Urinary bladder (tissue), 4 donors: ENCODE measurements around the gene PXYLP1. TPM values are rescaled to one million over a fixed set of nuclear protein-coding genes. Genes with fewer than 3 reads are reported as not detected.

Experiments used
- DNase-seq: peaks from one replicate; pipeline ENCODE4 v3.0.0-alpha.2; 2015; ENCODE audit errors: extremely low spot score
- H3K27ac ChIP-seq: one replicate; pipeline ENCODE4 v1.5.1; 2013; ENCODE audit warnings: low read depth, mild to moderate bottlenecking, moderate library complexity
- H3K36me3 ChIP-seq: one replicate; pipeline ENCODE4 v1.6.1; 2013; ENCODE audit warnings: mild to moderate bottlenecking, moderate library complexity; ENCODE audit not compliant: insufficient read depth
- H3K4me1 ChIP-seq: one replicate; pipeline ENCODE4 v1.6.1; 2013; ENCODE audit warnings: mild to moderate bottlenecking, moderate library complexity; ENCODE audit not compliant: insufficient read depth
- H3K4me3 ChIP-seq: one replicate; pipeline ENCODE4 v1.5.1; 2013; ENCODE audit warnings: low read depth, low read length
- WGBS: extraction: QIAGEN DNeasy Blood & Tissue Kit; methylation state at CpG from one replicate; pipeline ENCODE4 v1.1.7; 2013; 5-methylcytosine and 5-hydroxymethylcytosine counted together
- polyA plus RNA-seq: library from polyadenylated mRNA; stranded (reverse); fragments of 200-250 nt; gene quantifications from one replicate; pipeline ENCODE4 v1.2.3, GENCODE V29; 2013
- total RNA-seq: library from RNA; depleted of rRNA; stranded (reverse); fragments of >200 nt; gene quantifications from one replicate; pipeline ENCODE4 v1.2.3, GENCODE V29; 2014
- donor health status: healthy with polysubstance abuse.
- donor health status: healthy.

PXYLP1 gene
- total and polyA plus RNA-seq, 2 donors = 6.2 to 32.6 TPM

DNA sequence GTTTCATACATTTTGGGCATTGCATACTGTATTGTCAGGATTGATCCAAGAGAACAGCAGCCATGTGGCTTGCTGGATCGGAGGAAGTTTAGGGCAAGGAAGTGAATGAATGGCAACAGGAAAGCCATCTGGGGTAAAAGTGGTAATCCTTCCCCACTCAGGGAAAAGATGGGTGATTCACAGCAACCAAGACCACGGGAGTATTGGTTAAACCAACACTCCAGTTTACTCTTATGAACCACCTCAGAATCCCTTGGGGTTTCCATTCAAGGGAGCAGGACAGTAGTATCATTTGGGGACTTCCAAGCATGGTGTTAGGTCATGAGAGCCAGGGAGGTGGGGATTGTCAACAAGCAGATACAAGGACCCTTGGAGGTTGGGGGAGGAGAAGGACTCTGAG lies 111.5 kb downstream of the PXYLP1 start:
- Histone ChIP-seq H3K4me3 (no peak overlapping the region), H3K4me1 (no peaks in the 10 kb centered on the region), H3K27ac (no peak overlapping the region), H3K36me3 (no peaks in the 10 kb centered on the region)
- no peak for DNase-seq
- 82% methylated on average over 2 of the region's 2 CpGs for WGBS

DNA sequence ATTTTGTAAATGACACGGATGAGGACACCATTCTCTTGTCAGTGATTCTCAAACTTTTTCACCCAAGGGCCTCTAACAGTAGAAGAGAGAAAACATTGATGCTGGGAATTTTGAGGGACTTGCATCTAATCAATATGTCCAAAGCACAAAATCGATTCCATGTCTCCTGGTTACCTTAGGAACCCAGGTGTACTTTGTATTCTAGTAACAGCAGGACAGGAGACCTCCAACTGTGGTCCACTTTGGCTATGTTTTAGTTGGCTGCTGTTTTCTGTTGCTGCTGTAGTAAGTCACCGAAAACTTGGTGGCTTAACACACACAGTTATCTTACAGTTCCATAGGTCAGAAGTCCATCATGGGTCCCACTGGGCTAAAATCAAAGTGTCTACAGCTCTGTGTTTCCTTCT lies 112.2 kb downstream of the PXYLP1 start:
- Histone ChIP-seq H3K27ac (no peak overlapping the region), H3K4me3 (no peak overlapping the region), H3K36me3 (no peaks in the 10 kb centered on the region), H3K4me1 (no peaks in the 10 kb centered on the region)
- 83% methylated on average over 3 of the region's 3 CpGs for WGBS
- DNase-seq = no peak

Other genes starting within 250 kb of the PXYLP1 start
- 5.6 TPM for gene SPSB4, start 180.5 kb upstream of the PXYLP1 start, total RNA-seq
- gene SPSB4, start 180.5 kb upstream of the PXYLP1 start, polyA plus RNA-seq = 0.29 TPM
- 124 TPM for gene ZBTB38, start 136.7 kb downstream of the PXYLP1 start, total RNA-seq
- 42.4 TPM for gene ZBTB38, start 136.7 kb downstream of the PXYLP1 start, polyA plus RNA-seq